ENCODE data around the gene SPRR2B.
"Not testable (repeated sequence)": the region's sequence is repeated elsewhere in the genome, so short reads cannot be mapped to it uniquely, and the experiment has no call there.

The SPRR2B gene

DNA sequence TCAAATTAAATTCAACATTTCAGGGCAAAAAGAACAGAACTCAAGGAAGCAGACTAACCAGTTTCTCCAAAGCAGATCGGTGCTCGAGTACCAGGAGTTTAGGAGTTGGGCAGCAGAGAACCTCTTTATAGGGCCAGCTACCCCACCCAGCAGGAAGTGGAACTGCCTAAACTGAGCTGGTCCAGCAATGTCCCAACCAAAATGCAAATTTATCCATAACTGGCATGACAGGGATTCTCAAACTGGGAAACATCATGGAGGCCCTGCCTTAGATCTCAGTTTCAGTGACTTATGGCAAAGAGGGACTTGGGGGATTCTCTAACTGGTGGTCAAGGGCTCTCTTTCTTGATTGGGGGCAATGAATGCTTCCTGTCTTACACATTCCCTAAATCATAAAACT is at the start of gene SPRR2B:
SPRR2B (minus strand) TSS at position 101 of the 400 bp plus-strand sequence. CDS start 772 bp downstream, outside the sequence.
- no peak for DNase-seq (ENCODE audit: low spot score)
- TF ChIP-seq, protein P1, sequence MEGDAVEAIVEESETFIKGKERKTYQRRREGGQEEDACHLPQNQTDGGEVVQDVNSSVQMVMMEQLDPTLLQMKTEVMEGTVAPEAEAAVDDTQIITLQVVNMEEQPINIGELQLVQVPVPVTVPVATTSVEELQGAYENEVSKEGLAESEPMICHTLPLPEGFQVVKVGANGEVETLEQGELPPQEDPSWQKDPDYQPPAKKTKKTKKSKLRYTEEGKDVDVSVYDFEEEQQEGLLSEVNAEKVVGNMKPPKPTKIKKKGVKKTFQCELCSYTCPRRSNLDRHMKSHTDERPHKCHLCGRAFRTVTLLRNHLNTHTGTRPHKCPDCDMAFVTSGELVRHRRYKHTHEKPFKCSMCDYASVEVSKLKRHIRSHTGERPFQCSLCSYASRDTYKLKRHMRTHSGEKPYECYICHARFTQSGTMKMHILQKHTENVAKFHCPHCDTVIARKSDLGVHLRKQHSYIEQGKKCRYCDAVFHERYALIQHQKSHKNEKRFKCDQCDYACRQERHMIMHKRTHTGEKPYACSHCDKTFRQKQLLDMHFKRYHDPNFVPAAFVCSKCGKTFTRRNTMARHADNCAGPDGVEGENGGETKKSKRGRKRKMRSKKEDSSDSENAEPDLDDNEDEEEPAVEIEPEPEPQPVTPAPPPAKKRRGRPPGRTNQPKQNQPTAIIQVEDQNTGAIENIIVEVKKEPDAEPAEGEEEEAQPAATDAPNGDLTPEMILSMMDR (IDR thresholded peaks at IDR 0.05; ENCODE audit: extremely low read depth, insufficient read depth, missing control alignments) = no peak
- in situ Hi-C loops (cut with MboI; ENCODE audit: low pct_unique_long_range_greater_than_20kb, low sequenced_read_pairs, unreplicated experiment) = no loop called here

DNA sequence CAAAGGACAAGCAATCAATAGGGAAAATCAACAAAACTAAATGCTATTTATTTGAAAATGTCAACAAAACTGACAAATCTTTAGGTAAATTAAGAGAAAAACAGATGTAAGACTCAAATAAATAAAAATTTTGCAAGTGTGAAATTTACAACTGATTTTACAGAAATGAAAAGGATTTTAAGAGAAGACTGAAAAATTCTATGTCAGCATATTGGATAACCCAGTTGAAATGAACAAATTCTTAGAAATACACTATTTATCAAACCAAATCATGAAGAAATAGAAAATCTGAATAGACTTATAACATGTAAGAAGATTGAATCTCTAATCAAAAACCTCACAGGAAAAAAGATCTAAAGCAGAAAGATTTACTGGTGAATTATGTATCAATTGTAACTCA is 49.5 kb upstream of the SPRR2B start:
- TF ChIP-seq, protein P1 (IDR thresholded peaks at IDR 0.05; ENCODE audit: extremely low read depth, insufficient read depth, missing control alignments) = no peak
- in situ Hi-C loops (cut with MboI; ENCODE audit: low pct_unique_long_range_greater_than_20kb, low sequenced_read_pairs, unreplicated experiment) = no loop called here
- DNase-seq (ENCODE audit: low spot score) = no peak

DNA sequence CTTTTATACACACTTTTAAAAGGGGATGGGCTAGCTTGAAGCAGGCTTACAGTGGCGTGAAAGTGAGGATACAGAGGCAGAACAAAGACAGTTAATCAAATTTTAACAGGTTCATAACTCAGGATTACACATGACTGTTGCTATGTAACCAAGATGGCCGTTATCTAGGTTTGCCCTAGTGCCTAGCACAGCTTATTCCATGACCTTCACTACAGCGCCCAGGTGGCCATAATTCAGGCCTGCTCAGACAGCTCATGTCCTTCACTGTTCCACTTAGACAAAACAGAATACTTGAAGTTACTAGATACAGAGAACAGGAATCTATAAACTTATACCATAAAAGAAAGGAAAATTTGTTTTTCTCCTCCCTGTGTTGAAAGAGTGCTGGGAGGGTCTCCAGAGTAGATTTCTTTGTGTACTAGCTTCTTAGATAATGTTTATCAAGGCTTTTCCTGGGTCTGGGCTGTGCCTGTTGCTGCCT is 48.1 kb upstream of the SPRR2B start:
- DNase-seq (ENCODE audit: low spot score) = no peak
- TF ChIP-seq, protein P1 (IDR thresholded peaks at IDR 0.05; ENCODE audit: extremely low read depth, insufficient read depth, missing control alignments) = no peak
- in situ Hi-C loops (cut with MboI; ENCODE audit: low pct_unique_long_range_greater_than_20kb, low sequenced_read_pairs, unreplicated experiment) = no loop called here

DNA sequence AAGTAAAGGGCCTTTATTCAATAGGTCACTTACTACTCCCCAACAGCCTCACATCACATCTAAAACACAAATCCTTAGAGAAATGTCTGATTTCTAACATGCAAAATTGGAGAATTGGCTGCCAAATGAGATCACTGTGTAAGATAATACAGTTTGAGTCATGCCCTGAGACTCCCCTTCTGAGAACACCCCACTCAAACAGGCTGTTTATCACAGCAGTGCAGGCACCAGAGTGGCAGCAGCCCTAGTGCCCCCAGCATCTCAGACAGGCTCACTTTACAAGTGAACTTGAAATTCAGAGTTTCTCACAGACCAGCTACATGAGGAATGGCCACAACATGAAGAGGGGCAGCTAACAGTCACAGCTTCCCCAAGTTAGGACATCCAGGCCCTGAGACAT is 43.9 kb upstream of the SPRR2B start:
- DNase-seq (ENCODE audit: low spot score); in situ Hi-C loops (cut with MboI; ENCODE audit: low pct_unique_long_range_greater_than_20kb, low sequenced_read_pairs, unreplicated experiment): not testable (repeated sequence)

DNA sequence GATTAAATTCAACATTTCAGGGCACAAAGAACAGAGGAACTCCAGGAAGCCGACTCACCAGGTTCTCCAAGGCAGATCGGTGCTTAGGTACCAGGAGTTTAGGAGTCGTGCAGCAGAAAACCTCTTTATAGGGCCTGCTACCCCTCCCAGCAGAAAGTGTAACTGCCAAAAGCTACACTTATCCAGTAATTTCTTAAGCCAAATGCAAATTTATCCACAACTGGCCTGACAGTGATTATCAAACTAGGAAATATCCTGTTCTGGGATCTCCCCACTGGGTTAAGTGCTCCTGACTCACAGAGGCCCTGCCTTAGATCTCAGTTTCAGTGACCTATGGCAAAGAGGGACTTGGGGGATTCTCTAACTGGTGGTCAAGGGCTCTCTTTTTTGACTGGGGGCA is 42.0 kb upstream of the SPRR2B start, which contains the start of gene SPRR2F:
SPRR2F (minus strand) TSS at position 101 of the 400 bp plus-strand sequence. CDS start 783 bp downstream, outside the sequence.
- no peak for DNase-seq (ENCODE audit: low spot score)
- TF ChIP-seq, protein P1 (IDR thresholded peaks at IDR 0.05; ENCODE audit: extremely low read depth, insufficient read depth, missing control alignments) = no peak
- in situ Hi-C loops (cut with MboI; ENCODE audit: low pct_unique_long_range_greater_than_20kb, low sequenced_read_pairs, unreplicated experiment) = no loop called here

DNA sequence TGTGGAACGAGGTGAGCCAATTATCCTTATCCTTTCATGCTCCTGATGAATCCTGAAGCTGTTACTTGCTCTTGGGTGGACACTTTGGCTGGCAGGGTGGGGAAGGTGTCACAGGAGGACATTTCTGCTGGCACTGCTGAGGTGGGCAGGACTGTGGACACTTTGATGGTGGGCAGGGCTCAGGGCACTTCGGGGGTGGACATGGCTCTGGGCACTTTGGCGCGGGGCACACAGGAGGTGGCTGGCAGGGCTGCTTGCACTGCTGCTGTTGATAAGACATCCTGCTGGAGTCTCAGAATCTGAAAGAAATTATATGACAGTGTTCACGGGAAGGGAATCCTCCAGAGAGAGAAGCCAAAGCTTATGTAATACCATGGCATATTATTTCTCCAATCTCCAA is 41.0 kb upstream of the SPRR2B start:
- in situ Hi-C loops (cut with MboI; ENCODE audit: low pct_unique_long_range_greater_than_20kb, low sequenced_read_pairs, unreplicated experiment); DNase-seq (ENCODE audit: low spot score): not testable (repeated sequence)

DNA sequence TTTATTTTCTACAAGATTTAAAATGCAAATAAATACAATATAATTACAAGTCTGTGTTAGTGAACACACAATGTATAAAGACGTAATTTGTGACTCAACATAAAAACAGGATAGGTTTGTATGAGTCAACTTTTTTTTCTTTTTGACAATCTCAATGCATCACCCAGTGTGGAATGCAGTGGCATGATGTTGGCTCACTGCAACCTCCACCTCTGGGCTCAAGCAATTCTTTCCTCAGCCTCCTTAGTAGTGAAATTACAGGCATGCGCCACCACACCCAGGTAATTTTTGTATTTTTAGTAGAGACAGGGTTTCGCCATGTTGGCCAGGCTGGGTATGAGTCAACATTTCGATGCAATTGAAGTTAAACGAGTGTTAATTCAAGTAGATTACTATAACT is 28.8 kb upstream of the SPRR2B start:
- TF ChIP-seq, protein P1 (IDR thresholded peaks at IDR 0.05; ENCODE audit: extremely low read depth, insufficient read depth, missing control alignments) = no peak
- DNase-seq (ENCODE audit: low spot score) = no peak
- in situ Hi-C loops (cut with MboI; ENCODE audit: low pct_unique_long_range_greater_than_20kb, low sequenced_read_pairs, unreplicated experiment) = no loop called here

DNA sequence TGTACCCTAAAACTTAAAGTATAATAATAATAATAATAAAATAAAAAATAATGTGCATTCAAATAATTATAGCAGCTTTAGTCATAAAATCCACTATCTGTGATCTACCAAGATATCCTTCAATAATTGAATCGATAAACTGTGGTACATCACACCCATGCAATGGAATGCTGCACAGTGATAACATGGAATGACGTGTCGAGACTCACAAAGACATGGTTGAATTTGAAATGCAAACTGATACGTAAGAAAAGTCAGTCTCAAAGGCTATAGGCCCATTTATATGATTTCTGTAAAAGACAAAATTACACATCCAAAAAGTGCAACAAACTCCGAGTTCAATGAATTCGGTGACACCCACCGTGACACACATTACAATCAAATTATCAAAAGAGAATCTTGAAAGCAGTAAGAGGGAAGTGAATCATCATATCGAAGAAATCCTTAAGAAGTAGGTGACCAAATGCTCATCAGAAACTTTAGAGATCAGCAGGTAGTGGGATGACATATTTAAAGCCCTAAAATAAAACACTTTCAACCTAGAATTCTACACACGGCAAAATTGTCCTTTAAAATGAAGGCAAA is 28.1 kb upstream of the SPRR2B start:
- TF ChIP-seq, protein P1 (IDR thresholded peaks at IDR 0.05; ENCODE audit: extremely low read depth, insufficient read depth, missing control alignments) = no peak
- no peak for DNase-seq (ENCODE audit: low spot score)
- in situ Hi-C loops (cut with MboI; ENCODE audit: low pct_unique_long_range_greater_than_20kb, low sequenced_read_pairs, unreplicated experiment) = no loop called here
